B cell (primary cell): Measurements from ENCODE around the gene SLC4A11.

Experiments
- CTCF ChIP-seq: fragments of 200-600 bp; IDR thresholded peaks from one replicate; pipeline ENCODE4 v1.8.0; 2022; ENCODE audit warnings: antibody characterized with exemption, mild to moderate bottlenecking
- EZH2 ChIP-seq: IDR thresholded peaks from 2 replicates; pipeline ENCODE4 v1.6.1; 2012; ENCODE audit warnings: borderline replicate concordance, low read depth, mild to moderate bottlenecking, moderate library complexity, low read length; ENCODE audit not compliant: insufficient read depth, poor library complexity, severe bottlenecking

- TF ChIP-seq EZH2 (peak; percentile 34), CTCF (no peak)
These were observed 903 bp downstream of the SLC4A11 start for GRCh38 chr20:3237958-3238615.
